PC-3 (cell line): ENCODE results near the gene CCDC91. TPM values are rescaled to one million over a fixed set of nuclear protein-coding genes. Genes with fewer than 3 reads are reported as not detected.

Experiments used
- ATAC-seq: fragments of 200-7000 bp; cut with Tn5 transposase; 2 replicates; pipeline ENCODE4 v1.9.1; 2020; ENCODE audit warnings: mild to moderate bottlenecking, moderate library complexity
- BruUV-seq: library from RNA; stranded (reverse); fragments of 400-500 nt; replicated peaks from 2 replicates; lab custom pipeline; 2021; lab: Mats Ljungman, UMichigan
- CTCF ChIA-PET: fragments of 300-600 bp; sonication (Branson Sonifier 250); formaldehyde crosslinking; loops from one replicate; lab custom pipeline; 2022; ENCODE audit warnings: antibody characterized with exemption; lab: Charles Lee
- POLR2A ChIA-PET: fragments of 300-600 bp; sonication (Branson Sonifier 250); formaldehyde crosslinking; loops from one replicate; lab custom pipeline; 2022; ENCODE audit warnings: antibody characterized with exemption; ENCODE audit not compliant: unreplicated experiment; lab: Charles Lee
- DNase-seq: peaks from one replicate; pipeline ENCODE4 v3.0.0-alpha.2; 2015
- H2AFZ ChIP-seq: fragments of 300-600 bp; sonication (generic); 2 replicates; pipeline ENCODE4 v1.6.0; 2016; ENCODE audit warnings: antibody characterized with exemption, low read length
- H3F3A ChIP-seq: fragments of 300-600 bp; sonication (generic); one replicate; pipeline ENCODE4 v1.6.0; 2017; ENCODE audit warnings: antibody characterized with exemption, low read length, control low read depth, mild to moderate bottlenecking; ENCODE audit not compliant: unreplicated experiment
- H3K27ac ChIP-seq: fragments of 300-600 bp; sonication (generic); 2 replicates; pipeline ENCODE4 v1.5.1; 2016; ENCODE audit warnings: mild to moderate bottlenecking, low read length
- H3K27me3 ChIP-seq: fragments of 300-600 bp; sonication (generic); 2 replicates; pipeline ENCODE4 v1.6.1; 2016; ENCODE audit warnings: low read length, mixed read lengths
- H3K36me3 ChIP-seq: fragments of 300-600 bp; sonication (generic); 2 replicates; pipeline ENCODE4 v1.6.1; 2016; ENCODE audit warnings: low read depth, mixed run types, low read length, mixed read lengths
- H3K4me1 ChIP-seq: fragments of 300-600 bp; sonication (generic); 2 replicates; pipeline ENCODE4 v1.5.1; 2016; ENCODE audit warnings: low read length; ENCODE audit not compliant: insufficient read depth
- H3K4me2 ChIP-seq: fragments of 300-600 bp; sonication (generic); 2 replicates; pipeline ENCODE4 v1.6.0; 2016; ENCODE audit warnings: low read length
- H3K4me3 ChIP-seq: fragments of 300-600 bp; sonication (generic); 2 replicates; pipeline ENCODE4 v1.5.1; 2016; ENCODE audit warnings: mild to moderate bottlenecking, low read length, mixed read lengths
- H3K79me2 ChIP-seq: fragments of 300-600 bp; sonication (generic); 2 replicates; pipeline ENCODE4 v1.6.1; 2017; ENCODE audit warnings: low read length, mixed read lengths
- H3K9ac ChIP-seq: fragments of 300-600 bp; sonication (generic); 2 replicates; pipeline ENCODE4 v1.6.0; 2016; ENCODE audit warnings: mild to moderate bottlenecking, low read length
- H3K9me2 ChIP-seq: fragments of 300-600 bp; sonication (generic); replicated peaks from 2 replicates; pipeline ENCODE4 v1.6.1; 2016; ENCODE audit warnings: mixed run types, low read length, mixed read lengths
- H3K9me3 ChIP-seq: fragments of 300-600 bp; sonication (generic); 2 replicates; pipeline ENCODE4 v1.6.1; 2016; ENCODE audit warnings: low read length, mixed read lengths
- H4K20me1 ChIP-seq: fragments of 300-600 bp; sonication (generic); 2 replicates; pipeline ENCODE4 v1.6.1; 2016; ENCODE audit warnings: low read length, mixed read lengths
- CTCF ChIP-seq: fragments of 300-600 bp; sonication (generic); conservative IDR thresholded peaks from 2 replicates; pipeline ENCODE4 v1.5.1; 2017; ENCODE audit warnings: antibody characterized with exemption, low read depth, mild to moderate bottlenecking, low read length
- EZH2 ChIP-seq: fragments of 300-600 bp; sonication (generic); IDR thresholded peaks from one replicate; pipeline ENCODE4 v1.6.1; 2017; ENCODE audit warnings: antibody characterized with exemption, mild to moderate bottlenecking, low read length; ENCODE audit not compliant: unreplicated experiment
- EZH2phosphoT487 ChIP-seq: fragments of 300-600 bp; sonication (generic); IDR thresholded peaks from 2 replicates; pipeline ENCODE4 v1.6.1; 2018; ENCODE audit warnings: mild to moderate bottlenecking, antibody characterized with exemption, low read length, borderline replicate concordance
- intact Hi-C: fragments of 100-400 bp; cut with micrococcal nuclease; formaldehyde crosslinking; loops from 2 replicates; pipeline ENCODE4 v1.9.0; 2023
- total RNA-seq: library from RNA; depleted of rRNA; stranded (reverse); fragments of >200 nt; gene quantifications from 2 replicates; pipeline ENCODE4 v1.2.3, GENCODE V29; 2014

Gene CCDC91
- total RNA-seq, 1 experiment from 2014 or later, result 15.7 TPM

GRCh38 chr12:28316049-28316448, 125.8 kb downstream of the CCDC91 start:
- no peaks in the 10 kb centered on the region for H4K20me1 ChIP-seq
- peaks cover 6% of the 10 kb centered on the region; the same call in 1 of the 2 replicates for H3K4me1 ChIP-seq
- no peaks in the 10 kb centered on the region for H3K27me3 ChIP-seq
- H3F3A ChIP-seq, result no peaks in the 10 kb centered on the region
- H3K9me3 ChIP-seq, result no peaks in the 10 kb centered on the region
- CTCF ChIA-PET, result no interaction called here
- H3K4me3 ChIP-seq, result no peak overlapping the region
- intact Hi-C loops, result no loop called here
- DNase-seq, result no peak
- no peaks in the 10 kb centered on the region for H3K79me2 ChIP-seq
- BruUV-seq, result no TSS peak
- no peak overlapping the region for H3K9ac ChIP-seq
- H3K27ac ChIP-seq, result no peak overlapping the region
- POLR2A ChIA-PET, result no interaction called here
- H3K36me3 ChIP-seq, result peaks cover 8% of the 10 kb centered on the region; the same call in 1 of the 2 replicates
- no peak overlapping the region for H3K4me2 ChIP-seq
- no peaks in the 10 kb centered on the region for H3K9me2 ChIP-seq
- no peak for ATAC-seq
- no peak overlapping the region for H2AFZ ChIP-seq
- no peak for TF ChIP-seq EZH2phosphoT487
- no peak for TF ChIP-seq EZH2
- TF ChIP-seq CTCF, result no peak

DNA sequence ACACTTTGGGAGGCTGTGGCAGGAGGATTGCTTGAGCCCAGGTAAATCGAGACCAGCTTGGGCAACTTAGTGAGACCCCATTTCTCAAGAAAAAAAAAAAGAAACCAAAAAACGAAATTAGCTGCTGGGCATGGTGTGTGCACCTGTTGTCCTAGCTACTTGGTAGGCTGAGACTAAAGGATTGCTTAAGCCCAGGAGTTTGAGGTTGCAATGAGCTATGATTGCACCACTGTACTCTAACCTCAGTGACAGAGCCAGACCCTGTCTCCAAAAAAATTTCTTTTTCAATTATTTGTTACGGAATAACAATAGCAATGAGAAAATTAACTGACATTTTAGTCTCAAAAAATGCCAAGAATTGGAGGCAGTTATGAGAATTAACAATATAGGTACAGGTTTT, 128.0 kb downstream of the CCDC91 start:
- TF ChIP-seq EZH2 (no peak), EZH2phosphoT487 (no peak), CTCF (no peak)
- H2AFZ ChIP-seq, result no peak overlapping the region
- no peak overlapping the region for H3K4me3 ChIP-seq
- H3K27me3 ChIP-seq, result no peaks in the 10 kb centered on the region
- ATAC-seq (no peak), DNase-seq (no peak)
- no peaks in the 10 kb centered on the region for H4K20me1 ChIP-seq
- intact Hi-C loops, result no loop called here
- H3K9ac ChIP-seq, result no peak overlapping the region
- CTCF ChIA-PET, result no interaction called here
- H3K4me1 ChIP-seq, result peaks cover 6% of the 10 kb centered on the region; the same call in 1 of the 2 replicates
- H3K36me3 ChIP-seq, result peaks cover 8% of the 10 kb centered on the region; the same call in 1 of the 2 replicates
- H3K27ac ChIP-seq, result no peak overlapping the region
- H3K9me3 ChIP-seq, result no peaks in the 10 kb centered on the region
- H3K4me2 ChIP-seq, result no peak overlapping the region
- H3K79me2 ChIP-seq, result no peaks in the 10 kb centered on the region
- no peaks in the 10 kb centered on the region for H3F3A ChIP-seq
- no peaks in the 10 kb centered on the region for H3K9me2 ChIP-seq
- BruUV-seq, result no TSS peak
- POLR2A ChIA-PET, result no interaction called here

- H4K20me1 ChIP-seq, result no peaks in the 10 kb centered on the region
- ATAC-seq (no peak), DNase-seq (no peak)
- H3K9ac ChIP-seq, result no peak overlapping the region
- no peak overlapping the region for H3K27ac ChIP-seq
- ChIA-PET POLR2A (no interaction called here), CTCF (no interaction called here)
- no peaks in the 10 kb centered on the region for H3F3A ChIP-seq
- peaks cover 8% of the 10 kb centered on the region; the same call in 1 of the 2 replicates for H3K36me3 ChIP-seq
- H3K27me3 ChIP-seq, result no peaks in the 10 kb centered on the region
- no peaks in the 10 kb centered on the region for H3K79me2 ChIP-seq
- no peak for TF ChIP-seq EZH2
- H3K9me2 ChIP-seq, result no peaks in the 10 kb centered on the region
- H2AFZ ChIP-seq, result no peak overlapping the region
- H3K4me1 ChIP-seq, result no peaks in the 10 kb centered on the region
- no peaks in the 10 kb centered on the region for H3K9me3 ChIP-seq
- no TSS peak for BruUV-seq
- intact Hi-C loops, result no loop called here
- no peak overlapping the region for H3K4me3 ChIP-seq
- no peak overlapping the region for H3K4me2 ChIP-seq
Observed at GRCh38 chr12:28320353-28320752, 130.1 kb downstream of the CCDC91 start.
